Right ventricle myocardium superior (tissue), 1 donor: ENCODE measurements around the gene DLL1. TPM values are rescaled to one million over a fixed set of nuclear protein-coding genes. Genes with fewer than 3 reads are reported as not detected.

Experiments
- ATAC-seq: fragments of 200-7000 bp; cut with Tn5 transposase; one replicate; pipeline ENCODE4 v1.9.1; 2020; ENCODE audit warnings: mild to moderate bottlenecking; ENCODE audit not compliant: poor library complexity
- DNase-seq: peaks from one replicate; pipeline ENCODE4 v3.0.0-alpha.2; 2020
- intact Hi-C: fragments of 100-400 bp; cut with DNase I; formaldehyde crosslinking; loops from one replicate; pipeline ENCODE4 v1.11.2; 2022
- total RNA-seq: library from RNA; stranded (reverse); fragmentation: NEBNext Ultra II Directional; extraction: Animal tissue kit (Norgen Biotek cat#: 25700); gene quantifications from one replicate; pipeline ENCODE4 v1.2.1, GENCODE V29; 2021
- donor health status: DM: no; HTN: yes; CAD: no; lungs with severe emphysema.

DLL1 gene
- total RNA-seq, 1 donor from 2014 or later, result 18.6 TPM

- ATAC-seq (peak; percentile 2), DNase-seq (no peak)
- intact Hi-C loops, result loop anchor here (5.0 to 10.0 kb wide), 2 partner anchors 153 to 240 kb away; no protein-coding TSS in a partner anchor
Measured at GRCh38 chr6:170287371-170287876, 3.5 kb downstream of the DLL1 start.

GRCh38 chr6:170286934-170287265 lies 4.0 kb downstream of the DLL1 start:
- DNase-seq (no peak), ATAC-seq (peak; percentile 31)
- intact Hi-C loops, result loop anchor here (5.0 to 10.0 kb wide), 2 partner anchors 152 to 240 kb away; no protein-coding TSS in a partner anchor

GRCh38 chr6:170286246-170286933 lies 4.5 kb downstream of the DLL1 start:
- ATAC-seq (peak; percentile 30), DNase-seq (peak; percentile 74)
- intact Hi-C loops, result loop anchor here (5.0 to 10.0 kb wide), 2 partner anchors 152 to 239 kb away; no protein-coding TSS in a partner anchor

- intact Hi-C loops, result loop anchor here (5.0 to 10.0 kb wide), 2 partner anchors 151 to 238 kb away; no protein-coding TSS in a partner anchor
- ATAC-seq (no peak), DNase-seq (no peak)
Measured at GRCh38 chr6:170285482-170285881, 5.4 kb downstream of the DLL1 start.

- no peak for ATAC-seq
- DNase-seq, result no peak
- intact Hi-C loops, result loop anchor here (5.0 to 10.0 kb wide), 2 partner anchors 150 to 238 kb away; no protein-coding TSS in a partner anchor
Measured at GRCh38 chr6:170284866-170285469, 5.9 kb downstream of the DLL1 start.

- DNase-seq, result no peak
- intact Hi-C loops, result loop anchor here (10.0 kb wide), 1 partner anchor 149 kb away; no protein-coding TSS in a partner anchor
- no peak for ATAC-seq
Measured at GRCh38 chr6:170284126-170284773, 6.6 kb downstream of the DLL1 start.

GRCh38 chr6:170283212-170284081 lies 7.4 kb downstream of the DLL1 start:
- DNase-seq (no peak), ATAC-seq (no peak)
- intact Hi-C loops, result loop anchor here (10.0 kb wide), 1 partner anchor 149 kb away; no protein-coding TSS in a partner anchor

- DNase-seq (no peak), ATAC-seq (no peak)
- intact Hi-C loops, result loop anchor here (10.0 kb wide), 1 partner anchor 148 kb away; no protein-coding TSS in a partner anchor
Measured at GRCh38 chr6:170282512-170283158, 8.2 kb downstream of the DLL1 start.

GRCh38 chr6:170281331-170282292 lies 9.3 kb downstream of the DLL1 start:
- intact Hi-C loops, result loop anchor here (10.0 kb wide), 1 partner anchor 147 kb away; no protein-coding TSS in a partner anchor
- ATAC-seq (no peak), DNase-seq (no peak)

GRCh38 chr6:170280689-170281045 lies 10.2 kb downstream of the DLL1 start:
- DNase-seq (no peak), ATAC-seq (peak; percentile 19)
- intact Hi-C loops, result loop anchor here (10.0 kb wide), 1 partner anchor 146 kb away; no protein-coding TSS in a partner anchor

- intact Hi-C loops, result loop anchor here (10.0 kb wide), 1 partner anchor 145 kb away; no protein-coding TSS in a partner anchor
- peak; percentile 86 for DNase-seq
- peak; percentile 81 for ATAC-seq
Measured at GRCh38 chr6:170279977-170280688, 10.7 kb downstream of the DLL1 start.

GRCh38 chr6:170279426-170279825 lies 11.5 kb downstream of the DLL1 start:
- intact Hi-C loops, result no loop called here
- DNase-seq (no peak), ATAC-seq (no peak)

GRCh38 chr6:170278743-170279094 lies 12.2 kb downstream of the DLL1 start:
- DNase-seq (no peak), ATAC-seq (no peak)
- intact Hi-C loops, result no loop called here

GRCh38 chr6:170277893-170278742 lies 12.8 kb downstream of the DLL1 start:
- ATAC-seq, result no peak
- no peak for DNase-seq
- intact Hi-C loops, result no loop called here

- intact Hi-C loops, result no loop called here
- ATAC-seq (peak; percentile 76), DNase-seq (peak; percentile 77)
Measured at GRCh38 chr6:170276369-170277057, 14.4 kb downstream of the DLL1 start.
